GM18520 (cell line): Measurements from ENCODE around the gene ADAP1.

Source experiments
- ATAC-seq: cut with Tn5 transposase; IDR thresholded peaks from one replicate; pipeline ENCODE4 v1.9.1; 2021; ENCODE audit not compliant: unreplicated experiment

Gene ADAP1

GRCh38 chr7:940599-941408 lies 13.7 kb downstream of the ADAP1 start:
- ATAC-seq = no peak

GRCh38 chr7:939843-940242 lies 14.6 kb downstream of the ADAP1 start:
- no peak for ATAC-seq

GRCh38 chr7:938546-939185 lies 15.8 kb downstream of the ADAP1 start:
- no peak for ATAC-seq

GRCh38 chr7:937856-938484 lies 16.5 kb downstream of the ADAP1 start:
- ATAC-seq = no peak

GRCh38 chr7:936386-937054 lies 18.0 kb downstream of the ADAP1 start:
- peak; percentile 82 for ATAC-seq

GRCh38 chr7:935874-936385 lies 18.6 kb downstream of the ADAP1 start:
- ATAC-seq = no peak

- no peak for ATAC-seq
These were observed 19.2 kb downstream of the ADAP1 start for GRCh38 chr7:935164-935873.

GRCh38 chr7:934469-935163 lies 19.9 kb downstream of the ADAP1 start:
- no peak for ATAC-seq

- no peak for ATAC-seq
These were observed 21.9 kb downstream of the ADAP1 start for GRCh38 chr7:932651-932975.

- ATAC-seq = no peak
These were observed 22.4 kb downstream of the ADAP1 start for GRCh38 chr7:931871-932650.

GRCh38 chr7:930975-931758 lies 23.3 kb downstream of the ADAP1 start:
- no peak for ATAC-seq

GRCh38 chr7:929311-929711 lies 25.2 kb downstream of the ADAP1 start:
- no peak for ATAC-seq

- ATAC-seq = no peak
These were observed 27.3 kb downstream of the ADAP1 start for GRCh38 chr7:927031-927671.

GRCh38 chr7:926061-927030 lies 28.1 kb downstream of the ADAP1 start:
- ATAC-seq = no peak

GRCh38 chr7:925601-926000 lies 28.9 kb downstream of the ADAP1 start:
- ATAC-seq = no peak

GRCh38 chr7:924541-925231 lies 29.8 kb downstream of the ADAP1 start:
- ATAC-seq = peak; percentile 36
